Activated CD4-positive, alpha-beta T cell treated with anti-CD3 and anti-CD28 coated beads, Interleukin-2, Interleukin-4, amounts not matched to agents 100 ng/mL and 50 ng/mL, durations not matched to agents 16 hours and 8 hours (primary cell): ENCODE data around the gene NMRK2.
"Not testable (repeated sequence)": the region's sequence is repeated elsewhere in the genome, so short reads cannot be mapped to it uniquely, and the experiment has no call there.

ENCODE experiments used
- DNase-seq: peaks from one replicate; pipeline ENCODE4 v3.0.0-alpha.2; 2020; ENCODE audit warnings: low spot score

Gene NMRK2

DNA sequence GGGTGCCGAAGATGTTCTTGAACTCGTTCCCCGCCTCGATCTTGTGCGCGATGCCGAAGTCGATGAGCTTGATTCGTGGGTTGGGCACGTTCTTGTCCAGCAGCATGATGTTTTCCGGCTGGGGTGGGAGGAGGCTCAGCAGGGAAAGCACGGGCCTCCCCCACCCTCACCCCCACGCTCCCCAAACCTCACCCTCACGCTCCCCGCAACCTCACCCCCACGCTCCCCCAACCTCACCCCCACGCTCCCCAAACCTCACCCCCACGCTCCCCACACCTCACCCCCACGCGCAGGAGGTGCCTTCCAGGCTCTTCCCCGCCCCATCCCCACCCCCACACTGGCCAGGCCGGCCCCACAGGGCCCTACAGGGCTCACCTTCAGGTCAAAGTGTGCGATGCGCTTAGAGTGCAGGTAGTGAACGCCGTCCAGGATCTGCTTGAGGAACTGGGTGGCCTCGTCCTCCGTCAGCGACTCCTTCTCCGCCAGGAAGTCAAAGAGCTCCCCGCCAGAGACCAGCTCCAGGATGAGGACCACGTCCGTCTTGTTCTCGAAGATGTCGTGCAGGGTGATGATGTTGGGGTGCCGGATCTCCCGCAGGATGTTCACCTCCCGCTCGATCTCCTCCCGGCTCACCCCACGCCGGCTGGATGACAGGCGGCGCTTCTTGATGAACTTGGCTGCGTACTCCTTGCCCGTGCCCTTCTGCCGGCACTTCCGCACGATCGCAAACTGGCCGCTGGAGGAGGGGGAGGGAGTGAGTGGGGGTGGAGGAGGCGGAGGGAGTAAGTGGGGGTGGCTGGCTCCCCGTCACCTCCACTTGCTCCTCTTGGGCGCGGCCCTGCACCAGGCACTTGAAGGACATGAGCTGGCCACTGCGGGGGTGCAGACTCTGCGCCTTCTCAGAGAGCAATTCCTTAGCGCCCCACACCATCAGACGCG is 31.7 kb downstream of the NMRK2 start:
- DNase-seq = no peak

DNA sequence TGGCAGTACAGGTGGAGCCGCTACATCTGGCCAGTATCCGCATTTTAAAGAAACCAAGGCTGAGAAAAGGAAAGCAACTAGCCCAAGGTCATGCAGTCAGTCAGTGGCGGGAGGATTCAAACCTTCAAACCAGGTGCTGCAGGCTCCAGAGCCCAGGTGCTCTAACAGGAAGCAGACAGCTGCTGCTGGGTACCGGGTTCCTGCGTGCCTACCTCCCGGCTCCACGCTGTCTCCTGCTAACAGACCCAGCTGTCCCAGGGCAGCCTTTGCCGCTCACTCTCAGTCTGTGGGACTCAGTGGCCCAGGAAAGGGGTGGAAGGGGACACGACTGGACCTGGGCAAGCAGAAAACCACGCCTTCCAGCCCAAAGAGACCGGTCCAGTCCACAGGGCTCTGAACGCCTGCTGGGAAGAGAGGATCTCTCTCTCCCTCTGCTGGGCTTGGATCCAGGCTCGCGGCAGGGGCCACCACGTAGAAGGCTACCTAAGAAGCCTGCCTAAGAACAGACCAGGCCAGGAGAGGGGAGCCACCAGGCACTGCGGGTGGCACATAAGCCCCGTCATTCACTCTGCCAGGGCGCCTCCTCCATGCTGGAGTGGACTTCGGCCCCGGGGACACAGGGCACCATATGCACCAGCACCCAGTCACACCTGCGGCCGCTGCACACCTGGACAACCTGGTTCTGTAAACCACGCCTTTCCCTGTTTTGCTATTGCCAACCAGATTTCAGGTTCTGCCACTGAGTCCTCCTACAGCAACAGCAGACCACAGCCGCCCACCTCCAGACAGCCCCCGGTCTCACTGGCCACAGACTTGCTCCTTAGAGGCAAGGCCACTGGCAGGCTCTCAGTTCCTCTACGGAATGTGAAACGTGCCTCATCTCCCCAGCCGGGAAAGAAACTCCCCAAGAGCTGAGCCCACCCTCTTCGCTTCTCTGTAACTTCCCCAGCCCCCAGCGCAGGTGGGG is 33.5 kb downstream of the NMRK2 start:
- DNase-seq = no peak

DNA sequence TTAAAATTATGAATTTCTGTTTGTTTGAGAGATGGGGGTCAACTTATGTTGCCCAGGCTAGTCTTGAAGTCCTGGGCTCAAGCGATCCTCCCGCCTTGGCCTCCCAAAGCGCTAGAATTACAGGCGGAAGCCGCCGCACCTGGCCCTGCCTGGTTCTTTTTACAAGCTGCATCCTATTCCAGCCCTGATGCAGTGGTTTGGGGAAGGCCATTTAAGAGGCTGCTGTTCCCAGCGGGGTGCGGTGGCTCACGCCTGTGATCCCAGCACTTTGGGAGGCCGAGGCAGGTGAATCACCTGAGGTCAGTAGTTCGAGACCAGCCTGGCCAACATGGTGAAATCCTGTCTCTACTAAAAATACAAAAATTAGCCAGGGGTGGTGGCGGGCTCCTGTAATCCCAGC is 35.1 kb downstream of the NMRK2 start:
- not testable (repeated sequence) for DNase-seq

DNA sequence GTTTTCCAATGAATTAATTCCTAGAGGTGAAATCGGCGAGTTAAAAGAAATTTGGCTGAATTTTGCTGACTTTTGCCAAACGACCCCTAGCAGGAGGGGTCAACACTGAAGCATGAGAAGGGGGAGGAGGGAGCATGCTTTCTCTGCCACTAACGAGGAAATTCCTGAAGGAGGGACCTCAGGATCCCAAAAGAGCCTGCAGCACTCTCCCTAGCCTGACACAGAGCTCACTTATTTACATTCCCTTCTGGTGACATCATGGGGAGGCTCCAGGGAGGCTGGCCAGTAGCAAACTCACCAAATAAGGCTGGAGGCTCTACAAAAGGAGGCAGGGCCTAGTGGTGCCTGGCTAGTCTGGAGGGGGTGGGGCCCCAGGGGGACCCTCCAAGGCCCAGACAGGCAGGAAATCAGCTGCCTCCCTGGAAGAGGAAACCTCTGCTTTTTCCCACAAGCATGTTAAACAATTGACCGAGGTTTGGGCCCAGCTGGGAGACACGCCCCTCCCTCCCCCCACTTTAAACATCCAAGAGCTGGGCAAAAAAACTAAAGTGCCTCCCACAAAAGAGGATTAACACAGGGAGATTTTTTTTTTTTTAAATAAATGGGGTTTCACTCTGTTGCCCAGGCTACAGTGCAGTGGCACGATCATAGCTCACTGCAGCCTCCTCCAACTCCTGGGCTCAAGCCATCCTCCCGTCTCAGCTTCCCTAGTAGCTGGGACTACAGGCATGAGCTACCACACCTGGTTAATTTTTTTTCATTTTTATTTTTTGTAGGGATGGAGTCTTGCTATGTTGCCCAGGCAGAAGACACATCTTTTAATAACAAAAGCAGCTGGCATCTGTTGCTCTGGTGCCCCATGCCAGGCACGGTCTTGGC is 35.9 kb downstream of the NMRK2 start:
- DNase-seq = no peak

DNA sequence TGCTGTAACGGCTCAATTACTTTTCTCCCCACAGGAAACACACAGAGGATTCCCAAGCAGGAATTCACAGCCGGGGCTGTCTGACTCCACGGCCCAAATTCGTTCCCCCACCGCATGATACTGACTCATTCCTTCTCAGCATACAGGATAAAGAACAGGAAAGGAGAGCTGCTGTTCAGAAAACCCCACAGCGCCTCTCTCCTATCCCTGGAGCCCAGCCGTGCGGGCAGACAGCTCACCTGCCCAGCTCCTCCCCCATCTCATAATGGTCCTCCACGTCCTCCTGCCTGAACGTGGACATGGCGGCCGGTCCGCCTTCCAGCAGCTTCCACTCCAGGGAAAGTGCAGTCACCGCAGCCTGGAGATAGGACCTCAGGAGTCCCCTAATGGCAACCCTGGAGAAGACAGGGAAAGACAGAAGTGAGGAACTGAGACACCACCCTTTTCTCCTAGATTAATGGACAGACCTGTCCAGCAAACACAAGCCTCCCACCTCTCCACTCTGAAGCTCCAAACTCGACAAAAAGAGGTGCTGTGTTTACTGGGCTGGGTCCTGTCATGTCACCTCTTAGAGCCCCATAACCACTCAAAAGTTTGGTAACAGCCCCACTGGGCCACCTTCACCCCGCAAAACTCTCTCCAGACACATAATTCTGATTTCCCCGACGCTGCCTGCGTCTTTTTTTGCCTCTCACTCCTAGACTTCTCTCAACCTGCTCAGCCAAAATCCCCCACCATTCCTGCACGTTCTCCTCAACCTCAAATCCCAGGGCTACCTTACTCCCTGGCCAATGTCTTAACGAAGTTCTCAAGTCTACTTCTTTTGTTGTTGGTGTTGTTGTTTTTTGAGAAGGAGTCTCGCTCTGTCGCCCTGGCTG is 36.8 kb downstream of the NMRK2 start:
- DNase-seq = no peak

- DNase-seq = no peak
Measured at GRCh38 chr19:3970313-3970807, 37.5 kb downstream of the NMRK2 start.

- DNase-seq = peak; percentile 98
Measured at GRCh38 chr19:3970808-3971598, 38.1 kb downstream of the NMRK2 start, which contains the start of gene DAPK3. DAPK3 (minus strand) TSS chr19:3971099; CDS start chr19:3969735, 1,364 bp downstream.

DNA sequence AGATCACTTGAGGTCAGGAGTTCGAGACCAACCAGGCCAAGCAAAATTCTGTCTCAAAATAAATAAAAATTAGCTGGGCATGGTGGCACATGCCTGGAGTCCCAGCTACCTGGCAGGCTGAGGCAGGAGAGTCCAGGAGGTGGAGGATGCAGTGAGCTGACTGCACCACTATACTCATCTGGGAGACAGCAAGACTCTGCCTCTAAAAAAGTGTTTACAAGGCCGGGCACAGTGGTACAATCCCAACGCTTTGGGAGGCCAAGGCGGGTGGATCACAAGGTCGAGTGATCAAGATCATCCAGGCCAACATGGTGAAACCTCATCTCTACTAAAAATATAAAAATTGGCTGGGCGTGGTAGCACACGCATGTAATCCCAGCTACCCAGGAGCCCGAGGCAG is 42.3 kb downstream of the NMRK2 start:
- no peak for DNase-seq

DNA sequence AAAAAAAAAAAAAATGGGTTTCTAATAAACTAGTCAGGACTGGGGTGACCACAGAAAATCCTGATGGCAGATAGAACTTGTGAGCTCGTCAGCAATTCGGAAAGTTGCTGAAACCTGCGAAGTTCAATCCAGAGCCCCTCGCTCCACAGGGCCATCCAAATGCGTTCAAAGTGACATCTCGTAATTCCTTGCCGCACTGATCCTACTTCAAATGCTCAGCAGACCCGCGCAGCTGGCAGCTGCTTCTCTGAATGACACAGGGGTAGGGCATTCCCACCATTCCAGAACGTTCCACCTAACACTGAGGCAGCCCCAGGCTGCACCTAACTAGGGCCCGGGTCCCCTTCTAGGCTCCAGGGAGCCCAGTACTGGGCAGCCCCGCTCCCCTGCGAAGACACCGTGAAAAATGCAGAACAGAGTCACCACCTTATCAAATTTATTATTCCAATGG is 42.8 kb downstream of the NMRK2 start:
- no peak for DNase-seq

DNA sequence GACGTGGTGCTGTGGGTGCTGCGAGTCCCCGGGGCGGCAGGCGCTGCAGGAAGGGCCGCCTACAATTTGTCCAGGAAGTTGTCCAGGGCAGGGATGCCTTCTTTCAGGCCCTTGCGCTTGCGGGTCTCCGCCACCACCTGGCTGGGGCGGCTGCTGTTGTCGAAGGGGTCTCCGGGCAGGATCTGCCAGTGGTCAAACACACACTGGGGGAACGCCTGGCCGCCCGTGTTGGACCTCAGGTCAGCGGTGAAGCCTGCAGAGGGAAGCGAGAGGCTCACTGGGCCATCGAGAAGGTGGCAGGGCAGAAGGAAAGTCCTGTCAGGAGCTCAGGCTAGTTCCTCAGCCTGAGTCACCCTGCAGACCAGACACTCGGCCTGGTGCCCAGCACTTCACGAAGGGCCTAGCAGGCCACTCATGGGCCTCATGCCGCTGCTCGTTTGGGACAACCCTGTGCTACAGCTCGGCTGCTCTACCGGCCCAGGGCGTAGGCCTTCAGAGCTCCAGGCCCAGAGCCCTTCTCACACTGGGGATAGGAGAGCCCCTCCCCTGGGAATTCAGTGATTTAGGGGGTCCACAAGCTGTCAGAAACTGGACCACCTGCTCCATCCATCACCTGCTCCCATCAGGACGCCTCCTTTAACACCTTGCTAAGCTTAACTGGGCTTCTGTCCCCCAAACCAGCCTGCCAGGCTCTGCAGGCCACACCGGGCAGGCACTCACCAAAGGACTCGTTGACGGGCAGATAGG is 43.8 kb downstream of the NMRK2 start:
- DNase-seq = no peak

DNA sequence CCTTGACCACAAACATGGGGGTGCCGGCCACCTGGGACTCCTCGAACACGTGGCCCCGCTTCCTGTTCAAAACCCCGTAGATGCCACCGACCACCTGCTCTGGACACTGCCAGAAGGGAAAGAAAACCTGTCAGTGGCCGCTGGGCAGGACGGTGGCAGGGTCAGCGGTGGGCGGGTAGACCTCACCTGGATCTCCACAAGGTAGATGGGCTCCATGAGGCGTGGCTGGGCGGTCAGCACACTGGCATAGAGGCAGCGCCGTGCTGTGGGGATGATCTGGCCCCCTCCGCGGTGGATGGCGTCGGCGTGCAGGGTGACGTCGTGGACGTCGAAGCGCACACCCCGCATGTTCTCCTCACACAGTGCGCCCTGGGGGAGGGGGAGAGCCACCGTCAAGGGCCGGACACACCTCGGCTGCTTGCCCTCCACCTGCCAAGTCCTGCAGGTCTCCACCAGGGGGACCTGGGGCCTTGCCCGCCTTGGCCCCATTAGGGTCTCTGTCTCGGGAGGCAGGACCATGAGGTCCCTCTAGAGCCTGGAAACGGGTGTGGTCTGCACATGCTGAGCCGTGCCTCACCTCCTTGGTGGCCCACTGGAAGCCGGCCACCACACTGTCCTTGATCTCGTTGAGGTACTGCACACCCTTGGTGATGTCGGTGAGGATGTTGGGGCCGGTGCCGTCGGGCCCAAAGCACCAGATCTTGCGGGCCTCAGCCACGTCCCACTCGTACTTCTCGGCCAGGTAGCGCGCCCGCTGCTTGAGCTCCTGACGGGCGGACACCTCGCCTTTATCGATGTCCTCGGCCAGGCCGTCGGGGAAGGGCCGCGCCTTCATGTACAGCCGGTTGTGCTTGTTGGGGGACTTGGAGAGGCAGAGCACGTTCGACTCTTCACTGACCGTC is 44.6 kb downstream of the NMRK2 start:
- no peak for DNase-seq

- DNase-seq = no peak
Measured at GRCh38 chr19:3978145-3978544, 45.3 kb downstream of the NMRK2 start.

DNA sequence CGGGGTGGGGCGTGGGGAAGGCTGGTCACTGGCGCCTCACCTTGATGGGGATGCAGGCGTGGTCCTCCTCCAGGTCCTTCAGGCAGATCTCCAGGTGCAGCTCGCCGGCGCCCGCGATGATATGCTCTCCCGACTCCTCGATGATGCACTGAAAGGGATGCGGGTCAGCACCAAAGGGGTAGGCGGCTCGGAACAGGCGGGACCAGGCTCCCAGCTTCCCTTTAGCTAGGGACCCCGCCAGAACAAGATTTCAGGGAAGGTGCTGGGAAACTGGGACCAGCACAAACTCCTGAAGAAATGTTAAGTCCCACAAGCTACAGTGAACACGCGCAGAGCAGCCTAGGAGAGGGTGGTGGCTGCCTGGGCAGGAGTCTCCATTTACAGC is 46.4 kb downstream of the NMRK2 start:
- no peak for DNase-seq

DNA sequence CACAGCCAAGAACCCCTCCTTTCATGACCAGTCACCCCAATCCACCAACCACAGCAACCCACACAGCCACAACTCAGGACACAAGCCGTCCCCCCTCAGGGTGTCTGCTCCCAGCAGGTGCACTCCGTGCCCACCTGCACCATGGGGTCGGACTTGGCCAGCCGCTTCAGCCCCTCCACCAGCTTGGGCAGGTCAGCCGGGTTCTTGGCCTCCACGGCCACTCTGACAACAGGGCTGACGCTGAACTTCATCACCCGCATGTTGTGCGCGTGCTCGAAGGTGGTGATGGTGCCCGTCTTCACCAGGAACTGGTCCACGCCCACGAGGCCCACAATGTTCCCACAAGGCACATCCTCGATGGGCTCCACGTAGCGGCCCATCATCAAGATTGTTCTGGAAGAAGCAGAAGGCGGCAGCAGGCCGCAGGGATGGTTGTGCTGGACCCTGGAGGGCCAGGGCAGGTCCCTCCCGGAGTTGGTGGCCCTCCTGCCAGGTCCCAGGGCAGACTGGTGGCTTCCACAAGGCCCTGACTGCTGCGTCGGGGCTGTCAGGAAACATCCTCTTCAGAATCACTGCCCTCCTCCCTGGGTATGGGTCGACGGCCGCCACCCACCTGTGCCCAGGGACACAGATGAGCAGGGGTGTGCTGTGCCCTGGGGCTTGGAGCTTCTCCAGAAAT is 46.9 kb downstream of the NMRK2 start:
- DNase-seq = no peak

DNA sequence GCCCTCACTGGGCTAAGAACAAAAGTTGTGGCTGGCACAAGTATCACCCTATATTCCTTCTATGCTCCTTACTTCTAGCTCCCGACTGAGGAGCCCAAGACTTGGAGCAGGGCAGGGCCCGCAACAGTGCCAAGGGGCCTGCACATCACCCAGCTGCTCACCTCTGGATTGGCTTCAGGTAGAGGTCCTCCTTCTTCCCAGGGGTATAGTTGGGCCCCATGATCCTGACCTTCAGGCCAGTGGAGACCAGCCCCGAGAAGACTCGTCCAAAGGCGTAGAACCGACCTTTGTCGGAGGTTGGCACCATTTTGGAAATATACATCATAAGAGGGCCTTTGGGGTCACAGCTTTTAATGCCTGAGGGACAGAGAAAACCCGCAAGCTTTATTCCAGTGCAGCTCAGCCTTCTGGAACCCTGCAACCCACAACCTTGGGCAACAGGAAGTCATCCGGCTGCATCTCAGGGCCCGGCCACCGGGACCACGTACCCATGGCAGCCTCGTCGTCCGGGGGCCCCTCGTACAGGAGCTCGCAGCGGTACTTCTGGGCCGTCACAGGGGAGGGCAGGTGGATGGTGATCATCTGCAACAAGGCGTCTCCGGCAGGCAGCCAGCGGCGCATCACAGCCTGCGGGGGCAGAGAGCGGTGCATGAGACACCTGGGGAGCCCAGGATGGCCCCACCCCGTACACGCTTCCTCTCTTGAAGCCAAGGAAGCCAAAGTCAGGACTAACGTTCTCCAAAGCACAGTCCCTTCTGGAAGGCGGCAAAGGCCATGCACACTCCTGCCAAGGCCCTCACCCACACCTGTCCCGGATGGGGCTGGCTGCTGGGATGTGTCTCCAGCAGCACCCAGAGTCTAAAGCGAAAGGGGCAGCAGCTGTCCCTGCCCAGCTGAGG is 47.7 kb downstream of the NMRK2 start:
- DNase-seq = no peak

DNA sequence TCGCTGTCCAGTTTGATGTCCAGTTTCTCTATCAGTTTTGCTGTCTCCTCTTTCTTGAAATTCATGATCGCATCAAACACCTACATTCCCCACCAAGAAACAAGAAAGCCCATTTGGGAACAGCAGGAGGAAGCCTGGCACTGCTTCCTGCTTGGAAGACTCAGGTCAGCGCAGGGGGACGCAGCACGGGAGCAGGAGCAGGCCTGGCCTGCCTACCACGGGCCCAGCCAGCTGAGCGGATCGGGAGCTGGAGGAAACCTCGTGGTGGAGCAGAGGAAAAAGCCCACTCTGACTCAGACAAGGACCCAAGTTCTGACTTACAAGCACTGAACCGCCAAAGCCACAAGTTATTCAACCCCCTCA is 48.5 kb downstream of the NMRK2 start:
- DNase-seq = no peak
